LoVo (cell line): ENCODE data around the gene IFNA10.
"Not testable (repeated sequence)": the region's sequence is repeated elsewhere in the genome, so short reads cannot be mapped to it uniquely, and the experiment has no call there.

Experiments
- DNase-seq: peaks from one replicate; pipeline ENCODE4 v3.0.0-alpha.2; 2016; ENCODE audit warnings: low spot score

The IFNA10 gene

DNA sequence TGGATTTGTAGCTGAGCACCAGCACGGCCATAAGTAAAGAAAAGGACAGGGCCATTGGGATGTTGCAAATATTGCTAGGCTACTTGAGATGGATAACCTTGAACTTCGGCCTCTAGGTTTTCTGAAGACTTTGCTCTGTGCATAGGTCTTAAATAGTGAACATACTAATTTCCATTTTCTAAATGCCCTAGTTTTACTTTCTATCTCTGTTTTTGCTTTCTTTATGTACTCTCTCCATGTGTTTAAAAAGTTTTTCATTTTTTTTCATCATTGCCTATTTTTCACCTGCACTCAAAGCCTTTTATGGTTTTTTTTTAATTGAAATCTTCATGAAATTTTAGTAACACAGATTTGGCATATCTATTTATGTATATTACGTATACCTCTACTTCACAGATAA is at the start of gene IFNA10:
IFNA10 (minus strand) TSS at position 101 of the 400 bp plus-strand sequence; CDS start at position 55, 46 bp downstream.
- DNase-seq: not testable (repeated sequence)

DNA sequence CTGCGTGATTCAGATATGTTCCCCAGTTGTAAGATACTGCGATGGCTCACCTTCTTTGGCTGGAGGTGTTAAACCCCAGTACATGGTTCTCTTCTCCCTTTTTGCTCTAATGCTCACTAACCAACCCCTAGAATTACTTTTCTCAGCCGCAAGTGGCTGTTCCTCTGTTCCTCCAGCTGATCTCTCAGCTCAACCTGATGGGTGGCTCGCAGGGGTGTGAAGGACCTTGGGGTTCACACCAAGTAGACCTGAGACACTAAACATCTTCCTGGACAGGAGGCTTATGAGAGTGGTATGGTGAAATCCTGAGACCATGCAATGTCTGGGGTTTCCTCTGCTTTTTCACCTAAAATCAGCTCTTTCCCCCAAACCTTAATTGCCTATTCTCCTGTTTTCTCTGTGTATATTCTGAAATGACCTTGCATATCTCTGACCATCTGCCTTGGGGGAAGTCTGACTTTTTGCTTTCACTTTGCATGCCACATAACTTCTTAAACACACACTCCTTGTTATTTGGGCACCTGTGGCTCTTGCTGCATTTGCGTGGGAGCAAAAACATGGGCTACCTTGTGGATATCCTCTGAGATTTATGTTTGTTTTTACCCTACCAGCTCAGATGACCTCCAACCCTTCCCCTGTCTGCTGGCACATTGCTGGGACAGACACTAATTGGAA is 48.7 kb upstream of the IFNA10 start:
- DNase-seq: no peak

DNA sequence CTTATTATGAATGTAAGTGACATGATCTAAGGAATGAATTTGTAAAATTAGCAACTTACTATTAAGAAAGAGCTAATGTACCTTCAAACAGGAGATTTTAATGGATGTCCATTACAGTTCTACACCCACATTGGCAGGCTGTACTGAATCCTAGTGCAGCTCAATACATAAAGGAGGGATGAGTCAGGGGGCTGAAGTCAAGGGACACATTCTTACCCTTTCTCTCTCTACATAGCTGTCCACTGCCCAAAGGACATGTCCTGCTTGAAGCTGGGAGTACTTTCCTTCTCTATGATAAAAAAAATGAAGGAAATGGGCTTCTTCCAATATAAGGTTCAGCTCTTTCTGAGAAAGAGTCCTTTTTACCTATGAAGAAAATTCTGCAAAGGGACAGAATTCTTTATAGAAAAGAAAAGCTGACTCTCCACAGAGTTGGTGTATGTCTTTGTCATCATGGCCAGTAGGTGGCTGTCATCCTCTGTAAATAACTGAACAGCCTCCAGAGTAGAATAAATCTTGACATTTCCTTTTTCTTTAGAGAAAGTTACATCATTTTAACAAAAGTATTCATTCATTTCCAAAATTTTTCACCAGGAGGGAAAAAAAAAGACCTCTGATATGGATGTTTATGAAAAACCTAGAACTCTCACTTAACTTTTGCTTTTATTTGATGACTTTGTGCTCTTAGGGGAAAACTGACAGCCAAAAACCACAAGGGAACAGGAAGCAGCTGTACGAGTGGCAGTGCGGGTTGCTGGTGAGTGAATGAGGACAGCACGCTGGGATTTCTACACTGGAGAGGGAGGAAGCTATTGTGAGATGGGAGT is 46.0 kb upstream of the IFNA10 start:
- peak; percentile 50 for DNase-seq

DNA sequence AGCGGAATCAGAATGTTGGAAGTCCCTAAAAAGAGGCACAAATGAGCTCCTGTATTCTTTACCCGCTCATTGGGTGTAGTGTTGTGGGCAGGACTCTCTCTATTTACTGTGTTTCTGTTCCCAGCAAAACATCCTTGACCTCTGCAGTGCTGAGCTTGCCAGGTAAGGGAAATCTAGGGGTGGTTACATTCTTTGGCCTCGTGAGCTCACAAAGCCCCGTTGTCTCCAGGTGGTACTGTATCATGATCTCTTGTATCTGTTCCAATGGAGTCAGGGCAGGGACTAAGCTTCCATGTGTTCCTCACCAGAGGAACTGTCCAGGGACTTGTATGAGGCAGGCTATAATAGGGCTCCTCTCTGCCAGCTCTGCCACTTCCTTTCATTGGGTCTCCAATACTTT is 44.7 kb upstream of the IFNA10 start:
- no peak for DNase-seq

DNA sequence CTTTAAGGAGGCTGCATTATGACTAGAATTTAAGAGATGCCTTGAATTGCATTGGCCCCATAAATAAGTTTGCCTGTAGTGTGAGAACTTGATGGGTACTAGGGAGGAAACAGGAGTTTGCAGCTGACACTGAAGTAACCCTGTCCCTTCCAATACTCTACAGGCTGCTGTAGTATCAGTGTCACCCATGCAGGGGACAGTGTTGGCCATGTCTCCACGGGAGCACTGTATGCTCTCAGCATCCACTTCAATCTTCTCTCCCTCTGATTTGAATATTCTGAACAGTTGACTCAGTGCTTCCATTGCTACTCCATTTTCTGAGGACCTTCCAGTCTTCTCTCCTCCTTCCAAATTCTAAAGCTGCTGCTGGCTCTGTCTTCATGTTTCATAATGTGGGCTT is 44.2 kb upstream of the IFNA10 start:
- no peak for DNase-seq

DNA sequence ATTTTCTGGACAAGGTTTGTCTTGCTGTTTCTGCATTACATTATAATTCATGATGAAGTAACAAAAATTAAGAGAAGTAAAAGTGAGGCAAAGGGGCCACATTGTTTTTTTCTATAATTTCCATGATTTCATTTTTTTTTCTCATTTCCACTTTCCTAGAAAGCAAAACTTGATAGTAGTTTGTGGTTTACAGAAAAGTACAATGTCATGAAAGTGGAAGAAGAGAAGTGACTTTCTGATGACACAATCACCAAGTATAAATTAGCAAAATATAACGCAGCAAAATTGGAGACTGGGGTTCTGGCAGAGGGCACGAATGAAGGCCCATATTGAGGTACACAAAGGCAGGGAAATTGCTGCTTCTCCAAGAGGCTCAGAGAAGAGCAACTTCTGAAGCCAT is 37.9 kb upstream of the IFNA10 start:
- no peak for DNase-seq

DNA sequence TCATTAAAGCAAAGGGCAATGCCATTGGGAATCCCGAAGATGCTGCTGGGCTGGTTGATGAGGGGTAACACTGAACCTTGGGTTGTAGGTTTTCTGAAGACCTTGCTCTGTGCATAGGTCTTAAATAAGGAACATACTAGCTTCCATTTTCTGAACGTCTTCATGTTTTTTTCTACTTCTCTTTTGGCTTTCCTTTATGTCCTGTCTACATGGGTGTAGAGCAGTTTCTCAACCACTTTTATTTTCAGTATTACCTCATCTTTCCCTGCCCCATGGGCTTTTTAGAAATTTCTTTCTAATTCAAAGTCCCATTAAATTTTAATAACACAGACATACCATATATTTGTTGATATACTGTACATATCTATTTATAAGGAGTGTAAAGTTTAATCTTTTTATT is 33.0 kb upstream of the IFNA10 start, which contains the start of gene IFNA14:
IFNA14 (minus strand) TSS at position 95 of the 400 bp plus-strand sequence; CDS start at position 25, 70 bp downstream.
- DNase-seq: no peak

DNA sequence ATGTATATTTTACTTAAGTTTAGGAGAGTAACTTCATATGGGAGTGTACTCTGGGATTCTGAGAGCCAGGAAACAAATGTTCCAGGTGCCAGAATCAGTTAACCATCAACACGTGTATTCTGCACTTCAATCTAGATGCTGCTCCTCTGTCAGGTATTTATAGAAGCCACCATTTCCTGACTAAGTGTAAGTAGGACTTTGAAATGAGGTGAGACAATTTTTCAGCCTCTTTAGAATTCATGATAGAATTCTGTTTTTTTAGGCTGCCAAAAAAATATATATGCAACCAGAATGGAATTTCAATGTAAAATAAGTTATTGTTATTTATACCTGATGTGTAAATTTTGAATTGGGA is 29.4 kb upstream of the IFNA10 start:
- not testable (repeated sequence) for DNase-seq

DNA sequence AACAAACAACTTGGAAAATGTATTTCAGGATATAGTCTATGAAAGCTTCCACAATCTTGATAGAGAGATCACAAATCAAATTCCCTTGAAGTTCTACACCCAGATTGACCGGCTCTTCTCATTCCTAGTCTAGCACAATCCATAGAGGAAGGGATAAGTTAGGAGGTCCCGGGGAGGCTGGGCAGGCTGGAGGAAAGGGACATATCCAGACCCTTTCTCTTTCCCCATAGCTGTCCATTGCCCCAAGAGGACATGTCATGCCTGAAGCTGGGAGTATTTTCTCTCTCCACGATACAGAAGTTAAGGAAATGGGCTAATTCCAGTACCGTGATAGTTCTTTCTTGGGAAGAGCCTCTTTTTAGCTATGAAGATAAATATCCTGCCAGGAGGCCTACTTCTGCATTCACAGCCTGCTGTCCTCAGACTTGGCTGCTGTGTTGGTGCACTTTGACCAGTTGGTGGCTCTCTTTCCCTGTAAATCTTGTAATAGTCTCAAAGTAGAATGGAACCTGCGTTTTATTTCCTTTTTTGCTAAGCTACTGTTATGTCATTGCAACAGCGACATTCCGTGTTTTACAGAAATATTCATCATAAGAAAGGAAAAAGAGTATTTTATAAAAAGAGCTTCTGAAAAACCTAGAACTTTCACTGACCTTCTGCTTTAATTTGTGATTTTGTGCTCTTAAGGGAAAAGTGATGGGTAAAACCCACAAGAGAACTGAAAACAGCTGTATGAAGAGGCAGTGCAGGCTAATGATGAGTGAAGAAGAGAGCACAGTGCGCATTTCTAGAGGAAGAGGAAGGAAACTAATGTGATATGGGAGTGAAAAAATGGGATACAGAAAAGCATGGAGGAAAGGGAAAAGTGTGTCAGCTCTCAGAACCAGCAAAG is 28.8 kb upstream of the IFNA10 start:
- DNase-seq: peak; percentile 48

DNA sequence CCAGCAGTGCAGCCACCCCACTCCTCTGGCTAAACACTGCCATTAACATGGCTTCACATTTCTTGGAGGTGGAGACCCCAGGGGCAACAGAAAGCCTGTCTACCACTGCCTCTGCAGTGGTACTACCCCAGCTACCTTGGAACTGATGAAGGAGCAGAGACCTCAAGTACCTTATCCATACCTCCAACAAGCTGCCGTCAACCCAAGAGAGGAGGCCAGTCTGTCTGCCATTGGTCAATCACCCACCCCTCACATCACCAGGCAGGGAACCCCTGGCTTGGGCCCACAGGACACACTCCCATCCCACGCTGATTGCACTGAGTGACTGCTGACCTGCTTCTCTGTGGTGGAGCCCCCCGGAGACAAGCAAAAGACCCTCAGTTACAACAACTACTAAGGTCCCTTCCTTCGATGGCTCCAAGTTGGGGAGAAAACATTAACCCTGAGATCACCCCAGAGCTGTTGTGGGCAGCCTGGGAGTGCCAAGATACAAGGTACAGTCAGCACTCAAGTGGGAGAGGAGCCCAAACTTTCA is 27.3 kb upstream of the IFNA10 start:
- DNase-seq: no peak

DNA sequence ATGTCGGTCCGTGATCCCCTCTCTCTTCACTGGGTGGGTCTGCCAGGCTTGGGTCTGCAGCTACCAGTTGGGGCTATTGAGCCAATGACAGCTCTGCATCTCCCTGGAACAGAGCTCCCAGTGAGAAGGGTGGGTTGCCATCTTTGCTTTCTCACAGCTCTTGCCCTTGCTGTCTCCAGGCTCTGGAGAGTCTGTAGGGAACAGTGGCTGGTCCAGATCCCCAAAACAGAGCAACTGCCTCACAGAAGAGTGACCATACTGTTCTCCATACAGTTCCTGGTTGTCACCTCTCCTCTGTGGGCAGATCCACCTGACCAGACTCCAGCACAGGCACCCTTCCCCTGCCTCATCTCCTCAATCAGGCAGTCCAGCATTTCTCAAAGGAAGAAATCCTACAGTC is 26.3 kb upstream of the IFNA10 start:
- no peak for DNase-seq

DNA sequence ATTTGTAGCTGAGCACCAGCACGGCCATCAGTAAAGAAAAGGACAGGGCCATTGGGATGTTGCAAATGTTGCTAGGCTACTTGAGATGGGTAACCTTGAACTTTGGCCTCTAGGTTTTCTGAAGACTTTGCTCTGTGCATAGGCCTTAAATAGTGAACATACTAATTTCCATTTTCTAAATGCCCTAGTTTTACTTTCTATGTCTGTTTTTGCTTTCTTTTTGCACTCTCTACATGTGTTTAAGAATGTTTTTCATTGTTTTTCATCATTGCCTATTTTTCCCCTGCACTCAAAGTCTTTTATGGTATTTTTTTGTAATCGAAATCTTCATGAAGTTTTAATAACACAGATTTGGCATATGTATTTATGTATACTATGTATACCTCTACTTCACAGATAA is 21.2 kb upstream of the IFNA10 start, which contains the start of gene IFNA17:
IFNA17 (minus strand) TSS at position 101 of the 400 bp plus-strand sequence; CDS start at position 52, 49 bp downstream.
- no peak for DNase-seq

DNA sequence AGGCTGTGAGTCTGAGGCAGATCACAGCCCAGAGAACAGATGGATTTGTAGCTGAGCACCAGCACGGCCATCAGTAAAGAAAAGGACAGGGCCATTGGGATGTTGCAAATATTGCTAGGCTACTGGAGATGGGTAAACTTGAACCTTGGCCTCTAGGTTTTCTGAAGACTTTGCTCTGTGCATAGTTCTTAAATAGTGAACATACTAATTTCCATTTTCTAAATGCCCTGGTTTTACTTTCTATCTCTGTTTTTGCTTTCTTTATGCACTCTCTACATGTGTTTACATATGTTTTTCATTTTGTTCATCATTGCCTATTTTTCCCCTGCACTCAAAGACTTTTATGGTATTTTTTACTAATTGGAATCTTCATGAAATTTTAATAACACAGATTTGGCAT is 10.3 kb upstream of the IFNA10 start, which contains the start of gene IFNA16:
IFNA16 (minus strand) TSS at position 101 of the 400 bp plus-strand sequence; CDS start at position 95, 6 bp downstream.
- not testable (repeated sequence) for DNase-seq

DNA sequence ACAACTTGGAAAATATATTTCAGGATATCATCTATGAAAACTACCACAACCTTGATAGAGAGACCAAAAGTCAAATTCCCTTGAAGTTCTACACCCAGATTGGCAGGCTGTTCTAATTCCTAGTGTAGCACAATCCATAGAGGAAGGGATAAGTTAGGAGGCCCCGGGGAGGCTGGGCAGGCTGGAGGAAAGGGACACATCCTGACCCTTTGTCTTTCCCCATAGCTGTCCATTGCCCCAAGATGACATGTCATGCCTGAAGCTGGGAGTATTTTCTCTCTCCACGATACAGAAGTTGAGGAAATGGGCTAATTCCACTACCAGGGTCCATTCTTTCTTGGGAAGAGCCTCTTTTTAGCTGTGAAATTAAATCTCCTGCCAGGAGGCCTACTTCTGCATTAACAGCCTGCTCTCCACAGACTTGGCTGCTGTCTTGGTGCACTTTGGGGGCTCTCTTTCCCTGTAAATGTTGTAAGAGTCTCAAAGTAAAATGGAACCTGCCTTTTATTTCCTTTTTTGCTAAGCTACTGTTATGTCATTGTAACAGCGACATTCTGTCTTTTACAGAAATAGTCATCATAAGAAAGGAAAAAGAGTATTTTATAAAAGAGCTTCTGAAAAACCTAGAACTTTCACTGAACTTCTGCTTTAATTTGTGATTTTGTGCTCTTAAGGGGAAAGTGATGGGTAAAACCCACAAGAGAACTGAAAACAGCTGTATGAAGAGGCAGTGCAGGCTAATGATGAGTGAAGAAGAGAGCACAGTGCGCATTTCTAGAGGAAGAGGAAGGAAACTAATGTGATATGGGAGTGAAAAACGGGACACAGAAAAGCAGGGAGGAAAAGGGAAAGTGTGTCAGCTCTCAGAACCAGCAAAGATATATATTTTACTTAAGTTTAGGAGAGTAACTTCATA is 6.7 kb upstream of the IFNA10 start:
- not testable (repeated sequence) for DNase-seq

DNA sequence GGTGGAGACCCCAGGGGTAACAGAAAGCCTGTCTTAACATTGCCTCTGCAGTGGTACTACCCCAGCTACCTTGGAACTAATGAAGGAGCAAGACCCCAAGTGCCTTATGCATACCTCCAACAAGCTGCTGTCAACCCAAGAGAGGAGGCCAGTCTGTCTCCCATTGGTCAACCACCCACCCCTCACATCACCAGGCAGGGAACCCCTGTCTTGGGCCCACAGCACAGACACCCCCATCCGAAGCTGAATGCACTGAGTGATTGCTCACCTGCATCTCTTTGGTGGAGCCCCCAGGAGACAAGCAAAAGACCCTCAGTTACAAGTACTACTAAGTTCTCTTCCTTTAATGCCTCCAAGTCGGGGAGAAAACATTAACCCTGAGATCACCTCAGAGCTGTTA is 5.2 kb upstream of the IFNA10 start:
- DNase-seq: not testable (repeated sequence)

DNA sequence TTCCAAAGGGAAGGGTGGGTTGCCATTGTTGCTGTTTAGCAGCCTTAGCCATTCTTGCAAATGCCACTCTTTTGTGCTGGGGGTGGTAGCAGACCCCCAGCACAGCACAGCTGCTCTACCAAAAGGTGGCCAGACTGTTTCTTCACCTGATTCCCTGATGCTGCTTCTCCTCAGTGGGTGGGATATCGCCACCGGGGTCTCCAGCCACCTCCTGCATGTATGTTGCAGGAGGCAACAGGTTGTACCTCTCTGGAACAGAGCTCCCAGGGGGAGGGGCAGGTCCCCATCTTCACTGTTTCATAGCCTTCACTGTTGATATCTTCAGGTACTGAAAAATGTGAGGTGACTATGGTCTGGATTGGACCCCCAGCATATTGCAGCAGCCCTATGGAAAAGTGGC is 3.8 kb upstream of the IFNA10 start:
- not testable (repeated sequence) for DNase-seq

DNA sequence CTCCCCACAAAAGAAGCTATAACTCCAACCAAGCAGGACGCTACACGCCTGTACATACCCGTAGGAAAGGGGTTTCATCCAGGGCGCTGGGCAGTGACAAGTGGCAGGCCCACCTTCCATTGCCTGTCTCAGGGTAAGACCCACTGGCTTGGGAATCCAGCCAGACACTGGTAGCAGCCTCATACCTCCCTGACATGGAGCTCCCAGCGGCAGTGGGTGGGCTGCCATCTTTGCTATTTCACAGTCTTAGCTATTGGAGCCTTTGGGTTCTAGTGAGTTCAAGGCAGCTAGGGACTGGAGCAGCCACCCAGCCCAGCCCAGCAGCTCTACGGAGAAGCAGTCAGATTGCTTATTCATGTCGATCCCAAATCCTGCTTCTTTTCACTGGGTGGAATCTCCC is 3.4 kb upstream of the IFNA10 start:
- DNase-seq: no peak

DNA sequence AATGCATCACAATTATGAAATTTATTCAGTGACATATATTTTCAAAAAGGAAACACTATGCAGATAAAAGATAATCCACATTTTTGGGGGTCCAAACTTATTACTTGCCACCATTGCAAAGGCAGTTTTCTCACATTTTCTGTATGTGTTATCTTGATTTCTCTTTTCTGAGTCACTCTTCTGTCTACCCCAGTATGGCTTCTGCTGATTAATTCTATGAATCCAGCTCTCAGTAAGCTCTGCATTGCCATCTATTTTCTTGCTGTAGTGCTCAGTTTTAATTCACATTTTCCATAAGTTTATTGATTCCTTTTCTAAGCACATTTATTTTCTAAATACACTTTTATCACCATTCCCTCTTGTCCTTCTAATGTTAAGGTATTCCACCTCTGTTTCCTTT is 1.7 kb downstream of the IFNA10 start:
- DNase-seq: no peak

DNA sequence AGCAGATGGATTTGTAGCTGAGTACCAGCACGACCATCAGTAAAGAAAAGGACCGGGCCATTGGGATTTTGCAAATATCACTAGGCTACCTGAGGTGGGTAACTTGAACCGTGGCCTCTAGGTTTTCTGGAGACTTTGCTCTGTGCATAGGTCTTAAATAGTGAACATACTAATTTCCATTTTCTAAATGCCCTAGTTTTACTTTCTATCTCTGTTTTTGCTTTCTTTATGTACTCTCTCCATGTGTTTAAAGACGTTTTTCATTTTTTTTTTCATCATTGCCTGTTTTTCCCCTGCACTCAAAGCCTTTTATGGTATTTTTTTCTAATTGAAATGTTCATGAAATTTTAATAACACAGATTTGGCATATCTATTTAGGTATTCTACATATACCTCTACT is 4.8 kb downstream of the IFNA10 start, which contains the start of gene IFNA7:
IFNA7 (minus strand) TSS at position 101 of the 400 bp plus-strand sequence; CDS start at position 61, 40 bp downstream.
- DNase-seq: not testable (repeated sequence)
